IMR-90 (cell line): ENCODE data around the gene KIAA0040. TPM values are rescaled to one million over a fixed set of nuclear protein-coding genes. Genes with fewer than 3 reads are reported as not detected.

ENCODE experiments used
- ATAC-seq: fragments of 200-7000 bp; cut with Tn5 transposase; 2 replicates; pipeline ENCODE4 v1.9.1; 2020; ENCODE audit warnings: low read depth, mild to moderate bottlenecking, moderate library complexity
- BruUV-seq: library from RNA; stranded (reverse); fragments of 400-500 nt; replicated peaks from 2 replicates; lab custom pipeline; 2021; lab: Mats Ljungman, UMichigan
- CTCF ChIA-PET: fragments of 300-600 bp; formaldehyde crosslinking; extraction: SDS; loops from one replicate; lab custom pipeline; 2021; ENCODE audit warnings: antibody characterized with exemption; lab: Yijun Ruan, JAX
- POLR2A ChIA-PET: fragments of 300-600 bp; sonication (Branson Sonifier 250); formaldehyde crosslinking; loops from one replicate; lab custom pipeline; 2022; ENCODE audit warnings: antibody characterized with exemption; ENCODE audit not compliant: unreplicated experiment; lab: Charles Lee
- DNase-seq: peaks from one replicate; pipeline ENCODE4 v3.0.0; 2013
- H2AFZ ChIP-seq: replicated peaks from 2 replicates; pipeline ENCODE3; 2013; ENCODE audit warnings: low read length, mild to moderate bottlenecking; ENCODE audit not compliant: poor library complexity
- H2AK5ac ChIP-seq: 2 replicates; pipeline ENCODE4 v1.6.1; 2013; ENCODE audit warnings: low read depth, low read length, inconsistent platforms
- H2AK9ac ChIP-seq: replicated peaks from 2 replicates; pipeline ENCODE3; 2013; ENCODE audit warnings: mild to moderate bottlenecking, low read depth, low read length, moderate library complexity; ENCODE audit not compliant: poor library complexity
- H2BK120ac ChIP-seq: 2 replicates; pipeline ENCODE4 v1.6.1; 2013; ENCODE audit warnings: low read depth, low read length, inconsistent platforms
- H2BK15ac ChIP-seq: 3 replicates; pipeline ENCODE4 v1.6.1; 2013; ENCODE audit warnings: low read depth, low read length, inconsistent platforms
- H2BK20ac ChIP-seq: 2 replicates; pipeline ENCODE4 v1.6.1; 2013; ENCODE audit warnings: low read depth, mild to moderate bottlenecking, inconsistent platforms, low read length, moderate library complexity
- H2BK5ac ChIP-seq: 2 replicates; pipeline ENCODE4 v1.6.1; 2013; ENCODE audit warnings: mild to moderate bottlenecking, low read depth, low read length, inconsistent platforms; ENCODE audit not compliant: poor library complexity, severe bottlenecking
- H3K14ac ChIP-seq: replicated peaks from 2 replicates; pipeline ENCODE4 v1.6.1; 2013; ENCODE audit warnings: low read depth, low read length, inconsistent platforms
- H3K18ac ChIP-seq: 2 replicates; pipeline ENCODE4 v1.6.1; 2013; ENCODE audit warnings: low read depth, low read length, control low read depth
- H3K23ac ChIP-seq: 2 replicates; pipeline ENCODE4 v1.6.1; 2013; ENCODE audit warnings: low read depth, low read length, inconsistent platforms
- H3K27ac ChIP-seq: 2 replicates; pipeline ENCODE4 v1.5.1; 2013; ENCODE audit warnings: mild to moderate bottlenecking, control low read depth, low read length; ENCODE audit not compliant: insufficient read depth
- H3K27me3 ChIP-seq: 2 replicates; pipeline ENCODE4 v1.6.1; 2013; ENCODE audit warnings: low read length; ENCODE audit not compliant: control insufficient read depth, insufficient read depth
- H3K36me3 ChIP-seq: 2 replicates; pipeline ENCODE4 v1.6.1; 2013; ENCODE audit warnings: low read length, mixed read lengths; ENCODE audit not compliant: control insufficient read depth, insufficient read depth
- H3K4ac ChIP-seq: 2 replicates; pipeline ENCODE4 v1.6.1; 2013; ENCODE audit warnings: low read depth, low read length, inconsistent platforms
- H3K4me1 ChIP-seq: 2 replicates; pipeline ENCODE4 v1.6.1; 2013; ENCODE audit warnings: low read length, mixed read lengths; ENCODE audit not compliant: control insufficient read depth, insufficient read depth
- H3K4me2 ChIP-seq: 2 replicates; pipeline ENCODE4 v1.6.1; 2013; ENCODE audit warnings: low read depth, mild to moderate bottlenecking, control low read depth, low read length, moderate library complexity
- H3K4me3 ChIP-seq: 2 replicates; pipeline ENCODE4 v1.5.1; 2013; ENCODE audit warnings: low read depth, mild to moderate bottlenecking, control low read depth, low read length, moderate library complexity; ENCODE audit not compliant: insufficient read depth
- H3K56ac ChIP-seq: 2 replicates; pipeline ENCODE4 v1.6.1; 2013; ENCODE audit warnings: low read length, inconsistent platforms; ENCODE audit not compliant: insufficient read depth; ENCODE audit errors: extremely low read depth
- H3K79me1 ChIP-seq, 2 experiments: 2 replicates each; pipeline ENCODE4 v1.6.1; 2013; ENCODE audit warnings: low read length in 2 of 2, inconsistent platforms in 1 of 2, low read depth in 1 of 2
- H3K9ac ChIP-seq: 2 replicates; pipeline ENCODE4 v1.6.1; 2013; ENCODE audit warnings: low read depth, low read length, control low read depth
- H3K9me1 ChIP-seq: 2 replicates; pipeline ENCODE4 v1.6.1; 2013; ENCODE audit warnings: low read length, inconsistent platforms; ENCODE audit not compliant: insufficient read depth
- H3K9me3 ChIP-seq: 2 replicates; pipeline ENCODE4 v1.6.1; 2013; ENCODE audit warnings: low read length; ENCODE audit not compliant: control insufficient read depth, insufficient read depth
- H4K20me1 ChIP-seq: 2 replicates; pipeline ENCODE4 v1.6.1; 2013; ENCODE audit warnings: low read length, inconsistent platforms; ENCODE audit not compliant: insufficient read depth
- H4K5ac ChIP-seq: 2 replicates; pipeline ENCODE4 v1.6.1; 2013; ENCODE audit warnings: mild to moderate bottlenecking, low read depth, low read length, control low read depth
- H4K8ac ChIP-seq, 2 experiments: 2 replicates each; pipeline ENCODE4 v1.6.1; 2013; ENCODE audit warnings: low read depth in 2 of 2, low read length in 2 of 2, control low read depth in 1 of 2, inconsistent platforms in 1 of 2
- H4K91ac ChIP-seq: 2 replicates; pipeline ENCODE4 v1.6.1; 2013; ENCODE audit warnings: low read depth, low read length, inconsistent platforms; ENCODE audit not compliant: insufficient read depth
- CEBPB ChIP-seq: IDR thresholded peaks from 2 replicates; pipeline ENCODE4 v1.6.1; 2012; ENCODE audit warnings: low read depth, low read length, improper control_type of control experiment
- FOS ChIP-seq: fragments of 150-350 bp; IDR thresholded peaks from 2 replicates; pipeline ENCODE4 v1.6.1; 2016; ENCODE audit warnings: low read depth, low read length
- MAFK ChIP-seq: IDR thresholded peaks from 2 replicates; pipeline ENCODE4 v1.6.1; 2012; ENCODE audit warnings: low read depth, low read length, improper control_type of control experiment
- MAZ ChIP-seq: IDR thresholded peaks from 2 replicates; pipeline ENCODE4 v1.6.1; 2012; ENCODE audit warnings: low read depth, mild to moderate bottlenecking, low read length, improper control_type of control experiment, moderate library complexity, borderline replicate concordance
- POLR2A ChIP-seq: IDR thresholded peaks from 2 replicates; pipeline ENCODE4 v1.6.1; 2012; ENCODE audit warnings: mild to moderate bottlenecking, low read depth, low read length
- RAD21 ChIP-seq: IDR thresholded peaks from 2 replicates; pipeline ENCODE4 v1.6.1; 2012; ENCODE audit warnings: low read length, improper control_type of control experiment
- RCOR1 ChIP-seq: IDR thresholded peaks from 2 replicates; pipeline ENCODE4 v1.6.1; 2012; ENCODE audit warnings: mild to moderate bottlenecking, low read length, improper control_type of control experiment; ENCODE audit not compliant: insufficient replicate concordance
- RFX5 ChIP-seq: IDR thresholded peaks from 2 replicates; pipeline ENCODE4 v1.8.0; 2012; ENCODE audit warnings: low read depth, mild to moderate bottlenecking, low read length, moderate library complexity
- WGBS, 2 experiments: methylation state at CpG; one replicate each; pipeline versions ENCODE4 v1.1.5 to v1.1.7; 2013; ENCODE audit warnings: missing lambda C conversion rate in 2 of 2; ENCODE audit not compliant: insufficient read length in 1 of 2; ENCODE audit errors: extremely low coverage in 2 of 2; 5-methylcytosine and 5-hydroxymethylcytosine counted together
- dilution Hi-C: fragments of 300-500 bp; cut with HindIII; formaldehyde crosslinking; loops from one replicate; pipeline ENCODE4 v1.14.3; 2018; ENCODE audit warnings: low sequenced_read_pairs; ENCODE audit not compliant: unreplicated experiment
- in situ Hi-C: fragments of 300-500 bp; cut with MboI; formaldehyde crosslinking; loops from 3 replicates; pipeline ENCODE4 v1.14.3; 2019; ENCODE audit warnings: low sequenced_read_pairs, inconsistent platforms, mixed read lengths
- intact Hi-C: fragments of 100-400 bp; cut with micrococcal nuclease; formaldehyde crosslinking; loops from 2 replicates; pipeline ENCODE4 v1.10.0; 2022
- polyA plus RNA-seq, 3 experiments: library from polyadenylated mRNA; depleted of rRNA; stranded (reverse); fragments of >200 nt; gene quantifications; 2 replicates each; pipeline ENCODE4 v1.2.3, GENCODE V29; 2012; ENCODE audit warnings: low replicate concordance in 1 of 3
- total RNA-seq: library from RNA; depleted of rRNA; stranded (reverse); fragments of >200 nt; gene quantifications from 2 replicates; pipeline ENCODE4 v1.2.3, GENCODE V29; 2012
- TF ChIP-seq, protein P1 (sequence below): conservative IDR thresholded peaks from 2 replicates; pipeline ENCODE4 v1.5.1; 2012; ENCODE audit warnings: mild to moderate bottlenecking, low read depth, low read length, improper control_type of control experiment
- TF ChIP-seq, protein P2 (sequence below): fragments of 150-350 bp; IDR thresholded peaks from 2 replicates; pipeline ENCODE4 v1.6.1; 2016; ENCODE audit warnings: low read depth, mild to moderate bottlenecking, low read length, moderate library complexity, borderline replicate concordance

The KIAA0040 gene
- total and polyA plus RNA-seq, 2 of the 4 experiments (the other 2 are of a cell fraction): 0.05 to 0.18 TPM

DNA sequence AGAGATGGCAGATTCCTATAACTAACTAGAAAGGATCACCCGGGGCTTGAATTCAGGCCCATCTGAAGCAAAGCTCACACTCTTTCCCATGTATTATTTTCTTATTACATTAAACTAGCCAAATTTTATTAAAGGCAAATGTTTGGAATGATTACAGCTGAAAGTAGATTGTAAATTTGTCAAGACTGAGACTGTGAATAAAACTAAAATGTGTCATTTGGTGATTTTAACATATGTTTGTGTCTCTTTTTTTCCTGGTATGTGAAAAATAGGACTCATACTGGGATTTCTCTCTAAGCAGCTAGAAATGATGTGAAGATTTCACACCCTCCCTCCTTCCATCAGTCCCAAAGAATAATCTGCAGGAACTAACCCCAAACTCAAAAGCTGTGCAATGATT, 19.1 kb upstream of the KIAA0040 start:
- Histone ChIP-seq H3K23ac (no peak overlapping the region), H3K4me1 (no peaks in the 10 kb centered on the region), H3K27me3 (no peaks in the 10 kb centered on the region), H3K36me3 (no peaks in the 10 kb centered on the region), H3K14ac (no peak overlapping the region), H2BK20ac (no peak overlapping the region), H3K27ac (no peak overlapping the region), H2BK5ac (no peak overlapping the region), H4K5ac (no peak overlapping the region), H3K79me1 (no peaks in the 10 kb centered on the region), H3K9me3 (no peaks in the 10 kb centered on the region), H2AFZ (no peak overlapping the region), H3K4ac (no peak overlapping the region), H2AK5ac (no peak overlapping the region), H3K56ac (no peak overlapping the region), H2BK15ac (no peak overlapping the region), H2AK9ac (no peak overlapping the region), H2BK120ac (no peak overlapping the region), H4K20me1 (no peaks in the 10 kb centered on the region), H3K9ac (no peak overlapping the region), H3K18ac (no peak overlapping the region), H4K8ac (no peak overlapping the region), H4K91ac (no peak overlapping the region), H3K4me2 (no peak overlapping the region), H3K9me1 (no peaks in the 10 kb centered on the region), H3K4me3 (no peak overlapping the region)
- POLR2A ChIA-PET: no interaction called here
- intact Hi-C loops (no loop called here), dilution Hi-C loops (no loop called here), in situ Hi-C loops (no loop called here)
- TF ChIP-seq FOS (no peak), MAZ (no peak), MAFK (no peak), RAD21 (no peak), RFX5 (no peak), RCOR1 (no peak), CEBPB (no peak), POLR2A (no peak)
- TF ChIP-seq, protein P1, sequence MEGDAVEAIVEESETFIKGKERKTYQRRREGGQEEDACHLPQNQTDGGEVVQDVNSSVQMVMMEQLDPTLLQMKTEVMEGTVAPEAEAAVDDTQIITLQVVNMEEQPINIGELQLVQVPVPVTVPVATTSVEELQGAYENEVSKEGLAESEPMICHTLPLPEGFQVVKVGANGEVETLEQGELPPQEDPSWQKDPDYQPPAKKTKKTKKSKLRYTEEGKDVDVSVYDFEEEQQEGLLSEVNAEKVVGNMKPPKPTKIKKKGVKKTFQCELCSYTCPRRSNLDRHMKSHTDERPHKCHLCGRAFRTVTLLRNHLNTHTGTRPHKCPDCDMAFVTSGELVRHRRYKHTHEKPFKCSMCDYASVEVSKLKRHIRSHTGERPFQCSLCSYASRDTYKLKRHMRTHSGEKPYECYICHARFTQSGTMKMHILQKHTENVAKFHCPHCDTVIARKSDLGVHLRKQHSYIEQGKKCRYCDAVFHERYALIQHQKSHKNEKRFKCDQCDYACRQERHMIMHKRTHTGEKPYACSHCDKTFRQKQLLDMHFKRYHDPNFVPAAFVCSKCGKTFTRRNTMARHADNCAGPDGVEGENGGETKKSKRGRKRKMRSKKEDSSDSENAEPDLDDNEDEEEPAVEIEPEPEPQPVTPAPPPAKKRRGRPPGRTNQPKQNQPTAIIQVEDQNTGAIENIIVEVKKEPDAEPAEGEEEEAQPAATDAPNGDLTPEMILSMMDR: no peak
- TF ChIP-seq, protein P2, sequence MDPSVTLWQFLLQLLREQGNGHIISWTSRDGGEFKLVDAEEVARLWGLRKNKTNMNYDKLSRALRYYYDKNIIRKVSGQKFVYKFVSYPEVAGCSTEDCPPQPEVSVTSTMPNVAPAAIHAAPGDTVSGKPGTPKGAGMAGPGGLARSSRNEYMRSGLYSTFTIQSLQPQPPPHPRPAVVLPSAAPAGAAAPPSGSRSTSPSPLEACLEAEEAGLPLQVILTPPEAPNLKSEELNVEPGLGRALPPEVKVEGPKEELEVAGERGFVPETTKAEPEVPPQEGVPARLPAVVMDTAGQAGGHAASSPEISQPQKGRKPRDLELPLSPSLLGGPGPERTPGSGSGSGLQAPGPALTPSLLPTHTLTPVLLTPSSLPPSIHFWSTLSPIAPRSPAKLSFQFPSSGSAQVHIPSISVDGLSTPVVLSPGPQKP: no peak
- no CpG with 5 or more reads among the region's 1 CpG for WGBS, 2 experiments
- CTCF ChIA-PET: no interaction called here
- no TSS peak for BruUV-seq
- ATAC-seq (no peak), DNase-seq (no peak)
